ENCODE measurements around the gene RAPGEF2.
A peak's percentile ranks its signal among the peaks of the same experiment; 100 is the strongest.
"Not testable (repeated sequence)": the region's sequence is repeated elsewhere in the genome, so short reads cannot be mapped to it uniquely, and the experiment has no call there.

RAPGEF2 gene

DNA sequence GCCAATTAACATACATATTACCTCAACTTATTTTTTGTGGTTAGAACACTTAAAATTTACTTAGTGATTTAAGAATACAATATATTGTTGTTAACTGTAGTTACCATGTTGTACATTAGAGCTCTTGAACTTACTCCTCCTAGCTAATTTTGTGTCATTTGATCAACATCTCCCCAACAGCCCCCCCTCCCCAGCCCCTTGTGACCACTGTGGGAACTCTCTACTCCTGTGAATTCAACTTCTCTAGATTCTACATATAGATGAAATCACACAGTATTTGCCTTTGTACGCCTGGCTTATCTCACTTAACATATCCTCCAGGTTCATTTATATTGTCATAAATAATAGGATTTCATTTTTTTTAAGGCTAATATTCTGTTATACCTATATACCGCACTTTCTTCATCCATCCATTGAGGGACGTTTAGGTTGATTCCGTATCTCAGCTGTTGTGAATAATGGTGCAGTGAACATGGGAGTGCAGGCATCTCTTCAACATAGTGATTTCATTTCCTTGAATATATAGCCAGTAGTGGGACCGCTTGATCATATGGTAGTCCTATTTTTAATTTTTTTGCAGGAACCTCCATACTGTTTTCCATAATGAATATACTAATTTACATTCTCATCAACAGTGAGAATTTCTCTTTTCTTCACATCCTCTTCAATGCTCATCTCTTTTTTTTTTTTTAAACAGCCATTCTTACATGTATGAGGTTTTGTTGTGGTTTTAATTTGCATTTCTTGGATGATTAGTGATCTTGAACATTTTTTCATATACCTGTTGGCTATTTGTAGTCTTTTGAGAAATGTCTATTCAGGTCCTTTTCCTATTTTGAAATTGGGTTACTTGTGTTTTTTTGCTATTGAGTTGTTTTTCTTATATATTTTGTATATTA is 66.8 kb downstream of the RAPGEF2 start:
- DNase-seq: no peak

DNA sequence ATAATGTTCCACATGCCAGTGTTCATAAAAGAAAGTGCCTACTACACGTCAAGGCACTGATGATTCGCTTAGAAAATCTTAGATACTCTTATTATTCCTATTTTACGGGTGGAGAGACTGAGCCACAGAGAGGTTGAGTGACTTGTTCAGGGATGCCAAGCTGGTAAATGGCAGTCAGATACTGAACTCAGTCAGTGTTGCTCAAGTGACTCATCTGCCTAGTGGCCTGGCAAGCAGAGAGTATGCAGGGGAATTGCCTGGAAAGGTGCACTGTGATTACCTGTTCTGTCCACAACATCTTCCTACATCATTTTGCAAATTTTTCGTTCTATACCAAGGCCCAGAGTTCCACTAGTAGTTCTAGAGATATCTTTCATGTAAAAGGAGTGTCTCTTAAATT is 68.4 kb downstream of the RAPGEF2 start:
- no peak for DNase-seq

GRCh38 chr4:159173886-159174285 is 71.0 kb downstream of the RAPGEF2 start:
- no peak for DNase-seq

DNA sequence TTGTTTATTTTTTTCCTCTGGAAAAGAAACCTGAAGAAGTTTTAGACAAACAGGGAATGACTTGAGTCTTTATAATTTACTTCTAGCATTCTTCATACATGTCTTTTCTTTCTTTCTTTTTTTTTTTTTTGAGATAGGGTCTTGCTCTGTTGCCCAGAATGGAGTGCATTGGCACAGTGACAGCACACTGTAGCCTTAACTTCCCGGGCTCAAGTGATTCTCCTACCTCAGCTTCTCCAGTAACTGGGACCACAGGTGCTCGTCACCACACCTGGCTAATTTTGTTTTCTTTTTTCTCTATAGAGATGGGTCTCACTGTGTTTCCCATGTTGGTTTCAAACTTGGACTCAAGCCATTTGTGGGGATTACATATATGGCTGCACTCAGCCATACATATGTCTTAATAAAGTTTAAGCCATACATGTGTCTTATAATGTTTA is 71.8 kb downstream of the RAPGEF2 start:
- DNase-seq: no peak

DNA sequence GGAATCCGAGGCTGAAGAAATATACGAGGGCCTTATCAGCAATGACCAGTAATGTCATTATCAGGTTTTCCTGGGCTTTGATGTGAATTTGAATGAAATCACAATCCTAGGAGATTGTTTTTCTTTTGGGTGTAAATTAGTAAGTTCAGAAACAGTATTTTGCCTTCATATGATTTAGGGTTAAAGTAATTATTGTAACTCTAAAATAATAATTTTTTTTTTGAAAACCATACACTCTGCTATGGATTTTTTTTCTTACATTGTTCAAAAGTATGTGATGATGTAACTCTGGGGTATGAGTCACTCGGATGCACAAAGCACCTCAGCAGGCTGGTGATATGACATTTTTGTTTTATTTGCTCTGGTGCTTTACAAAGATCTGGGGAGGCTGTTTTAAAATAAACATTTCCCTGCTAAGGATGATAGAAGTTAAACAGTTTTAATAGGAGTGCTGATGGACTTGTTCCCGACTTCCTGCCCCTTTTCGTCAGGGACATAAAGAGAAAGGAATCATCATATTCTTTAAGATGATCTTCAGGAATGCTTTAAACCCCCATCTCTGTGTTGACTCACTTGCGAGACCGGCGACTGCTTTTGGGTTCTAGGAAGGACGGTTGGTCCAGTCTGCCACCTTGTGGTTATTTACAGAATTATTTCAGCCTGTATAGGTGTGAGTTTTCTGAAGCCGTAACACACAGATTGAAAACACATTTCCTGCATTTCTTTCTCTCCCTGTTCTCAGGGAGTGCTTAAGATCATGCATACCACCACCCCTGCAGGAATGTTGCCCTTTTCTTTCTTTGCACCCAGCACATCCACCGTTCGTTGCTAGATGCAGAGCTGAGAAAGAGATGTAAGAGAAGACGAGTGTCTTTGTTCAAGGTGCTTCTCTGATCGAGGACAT is 72.5 kb downstream of the RAPGEF2 start:
- peak in 3 of 4 experiments; percentile 5 to 12 (median 9) for DNase-seq

GRCh38 chr4:159175989-159176375 is 73.1 kb downstream of the RAPGEF2 start:
- no peak for DNase-seq

DNA sequence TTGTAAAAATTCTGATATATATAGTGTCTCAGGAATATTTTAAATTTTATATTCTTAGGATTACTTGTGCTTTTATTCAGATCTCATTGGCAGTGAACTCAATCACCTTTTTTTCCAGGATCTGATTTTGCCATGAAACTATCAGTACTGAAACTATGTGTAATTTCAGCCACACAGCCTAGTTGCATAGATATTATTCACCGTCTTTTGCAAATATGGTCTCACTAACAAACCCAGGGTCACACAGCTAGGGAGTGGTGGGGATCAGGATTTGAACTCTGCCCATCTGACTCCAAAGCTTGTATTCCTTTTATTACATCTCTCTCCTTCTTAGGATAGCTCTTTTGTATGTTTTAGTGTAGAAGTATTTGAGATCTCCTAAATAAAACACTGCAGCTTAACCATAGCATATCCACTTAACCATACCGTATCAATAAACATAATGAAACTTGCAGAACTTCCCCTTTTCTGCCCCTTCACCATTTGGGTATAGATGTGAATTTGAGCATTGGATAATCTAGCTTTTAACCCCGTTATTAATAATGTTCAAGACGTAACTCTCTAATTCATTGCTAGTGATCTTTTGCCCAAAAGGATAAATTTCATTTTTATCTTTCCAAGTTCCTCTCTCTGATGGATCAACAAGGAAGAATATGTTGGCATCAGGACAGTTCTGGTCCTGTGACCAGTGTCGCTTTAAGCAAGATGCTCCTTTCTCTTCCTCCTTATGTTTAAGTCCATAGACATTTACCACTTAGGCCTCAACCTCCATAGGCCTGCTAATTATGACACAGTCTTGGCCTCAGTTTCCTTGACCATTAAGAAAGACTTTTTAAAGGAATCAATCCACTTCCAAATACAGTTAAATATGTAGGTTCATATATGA is 74.6 kb downstream of the RAPGEF2 start:
- no peak for DNase-seq

DNA sequence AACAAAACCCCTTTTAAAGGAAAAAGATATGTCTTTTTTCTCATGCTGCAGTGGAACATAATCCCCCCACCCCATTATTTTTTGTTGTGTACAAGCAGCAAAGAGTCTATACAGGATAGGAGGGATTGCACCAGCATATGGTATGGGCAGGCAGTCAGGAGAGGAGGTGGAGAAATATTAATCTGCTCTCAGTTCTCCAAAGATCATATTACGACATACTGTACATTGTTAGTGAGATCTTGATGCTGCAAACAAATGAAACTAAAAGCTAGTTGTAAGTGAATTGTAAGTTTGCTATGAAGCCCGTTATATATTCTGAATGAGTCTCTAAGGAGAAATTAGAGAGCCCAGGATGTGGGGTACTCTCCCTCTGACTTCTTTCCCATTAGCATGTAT is 75.3 kb downstream of the RAPGEF2 start:
- no peak for DNase-seq

- DNase-seq: no peak
Measured at GRCh38 chr4:159178979-159179969, 76.4 kb downstream of the RAPGEF2 start.

GRCh38 chr4:159183885-159184605 is 81.2 kb downstream of the RAPGEF2 start:
- not testable (repeated sequence) for DNase-seq

DNA sequence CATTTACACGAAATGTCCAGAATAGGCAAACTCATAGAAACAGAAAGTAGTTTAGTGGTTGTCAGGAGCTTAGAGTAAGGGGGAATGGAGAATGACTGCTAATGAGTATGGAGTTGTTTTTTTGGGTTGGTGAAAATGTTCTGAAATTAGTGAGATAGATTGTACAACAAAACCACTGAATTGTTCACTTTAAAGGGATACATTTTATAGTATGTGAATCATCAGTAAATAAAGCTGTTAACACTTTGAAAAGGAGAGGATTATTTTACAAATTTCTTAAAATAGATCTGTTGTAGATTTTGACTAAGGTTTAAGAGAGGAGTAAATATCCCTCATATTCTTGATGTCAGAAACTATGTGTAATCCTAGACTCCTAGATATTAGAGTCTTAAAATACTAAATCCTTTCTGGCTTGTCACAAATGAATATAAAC is 82.7 kb downstream of the RAPGEF2 start:
- no peak for DNase-seq

- DNase-seq: no peak
Measured at GRCh38 chr4:159188646-159189045, 85.8 kb downstream of the RAPGEF2 start.

DNA sequence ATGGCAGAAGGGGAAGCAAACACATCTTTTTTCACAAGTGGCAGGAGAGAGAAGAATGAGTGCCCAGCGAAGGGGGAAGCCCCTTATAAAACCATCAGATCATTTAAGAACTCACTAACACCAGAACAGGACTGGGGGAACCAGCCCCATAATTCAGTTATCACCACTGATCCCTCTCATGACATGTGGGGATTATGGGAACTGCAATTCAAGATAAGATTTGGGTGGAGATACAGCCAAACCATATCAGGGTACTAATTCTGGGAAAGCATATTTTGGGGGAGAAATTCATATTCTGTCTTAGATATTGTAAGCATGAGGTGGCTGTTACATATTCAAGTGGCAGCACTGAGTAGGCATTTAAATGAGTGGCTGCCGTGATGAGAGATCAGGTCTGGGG is 87.8 kb downstream of the RAPGEF2 start:
- no peak for DNase-seq

- DNase-seq: no peak
Measured at GRCh38 chr4:159191989-159192388, 89.1 kb downstream of the RAPGEF2 start.

- DNase-seq: no peak
Measured at GRCh38 chr4:159193046-159193620, 90.3 kb downstream of the RAPGEF2 start.

DNA sequence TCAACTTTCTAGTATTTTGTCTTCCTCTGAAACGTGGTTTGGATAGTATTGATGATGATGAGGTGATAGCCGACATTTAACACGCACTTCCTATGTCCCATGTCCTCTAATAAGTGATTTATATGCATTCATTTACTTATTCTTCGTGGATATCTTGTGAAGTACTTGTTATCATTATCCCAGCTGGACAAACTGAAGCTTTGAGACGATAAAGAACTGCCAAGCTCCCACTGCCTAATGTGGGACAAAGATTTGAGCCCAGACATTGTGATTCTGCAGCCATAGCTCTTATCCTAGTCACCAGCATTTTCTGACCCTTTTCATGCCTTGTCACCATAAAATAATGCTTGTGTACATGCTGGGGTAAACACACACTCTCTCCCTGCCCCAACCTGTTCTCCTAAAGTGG is 92.5 kb downstream of the RAPGEF2 start:
- no peak for DNase-seq

DNA sequence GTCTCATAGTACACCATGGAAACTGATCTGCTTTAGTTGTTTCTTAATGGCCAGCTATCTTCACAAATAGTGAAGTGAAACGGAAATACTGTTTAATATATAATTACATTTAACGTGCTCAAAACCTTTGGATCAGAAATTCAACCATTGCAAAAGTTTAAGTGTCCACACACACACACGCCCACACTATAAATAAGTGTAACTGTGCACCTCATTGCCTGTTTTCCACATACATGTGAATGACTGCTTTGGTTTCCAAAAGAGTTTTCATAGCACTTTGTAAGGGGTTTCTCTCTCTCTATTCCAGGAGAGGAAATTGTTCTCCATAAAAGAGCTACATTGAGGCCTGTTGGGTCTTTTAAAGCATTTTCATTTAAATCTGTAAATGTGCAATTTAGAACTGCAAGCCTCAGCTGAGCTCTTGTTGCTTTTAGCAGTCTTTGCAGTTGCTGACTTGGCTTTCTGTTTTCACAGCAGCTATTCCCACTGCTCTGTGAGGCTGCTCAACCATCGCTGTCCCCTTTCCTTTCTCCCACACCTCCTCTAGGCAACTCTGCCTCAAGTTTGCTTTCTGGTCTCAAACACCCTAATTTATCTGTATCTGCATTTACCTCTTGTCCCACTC is 94.5 kb downstream of the RAPGEF2 start:
- DNase-seq: no peak

- no peak for DNase-seq
Measured at GRCh38 chr4:159197885-159198269, 95.0 kb downstream of the RAPGEF2 start.

- no peak for DNase-seq
Measured at GRCh38 chr4:159199826-159200225, 96.9 kb downstream of the RAPGEF2 start.

DNA sequence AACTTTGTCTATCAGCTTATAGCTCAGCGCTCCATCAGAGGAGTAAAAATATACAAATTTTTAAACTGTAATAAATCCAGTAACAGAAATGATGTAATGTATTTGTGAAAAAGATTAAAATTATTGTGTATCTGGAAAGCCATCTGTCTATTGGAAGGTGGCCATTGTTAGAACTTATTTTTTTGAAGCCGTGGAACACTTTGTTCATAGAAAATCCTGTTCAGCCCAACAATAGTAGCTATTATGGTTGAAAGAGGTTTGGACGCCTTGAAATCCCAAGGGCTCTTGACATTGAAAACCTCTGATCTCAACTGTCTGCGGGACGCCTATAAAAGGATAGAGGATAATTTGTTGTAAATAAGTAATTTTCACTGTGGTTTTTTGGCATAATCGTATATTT is 98.3 kb downstream of the RAPGEF2 start:
- DNase-seq: no peak
